ENCODE measurements around the gene LYPD8. TPM values are rescaled to one million over a fixed set of nuclear protein-coding genes. Genes with fewer than 3 reads are reported as not detected.

Gene LYPD8
- total RNA-seq, 2 donors from 2014 or later: not detected

GRCh38 chr1:248739572-248740205 lies 15.9 kb downstream of the LYPD8 start:
- no peak for ATAC-seq
- intact Hi-C loops (cut with DNase I): no loop called here
- 53 to 76% methylated on average over 14 to 16 of the region's 16 CpGs for WGBS, 2 donors
- H3K4me1 ChIP-seq: no peaks in the 10 kb centered on the region
- TF ChIP-seq CTCF (IDR thresholded peaks at IDR 0.05): no peak
- H3K27me3 ChIP-seq: no peaks in the 10 kb centered on the region
- H3K4me3 ChIP-seq: no peak overlapping the region
- no peak for DNase-seq
- H3K36me3 ChIP-seq (replicated peaks in 1 of 2; ENCODE audit: insufficient read depth in 1 of 2, low read depth in 2 of 2): no peaks in the 10 kb centered on the region
- no peak overlapping the region for H3K27ac ChIP-seq
- no peaks in the 10 kb centered on the region for H3K9me3 ChIP-seq

DNA sequence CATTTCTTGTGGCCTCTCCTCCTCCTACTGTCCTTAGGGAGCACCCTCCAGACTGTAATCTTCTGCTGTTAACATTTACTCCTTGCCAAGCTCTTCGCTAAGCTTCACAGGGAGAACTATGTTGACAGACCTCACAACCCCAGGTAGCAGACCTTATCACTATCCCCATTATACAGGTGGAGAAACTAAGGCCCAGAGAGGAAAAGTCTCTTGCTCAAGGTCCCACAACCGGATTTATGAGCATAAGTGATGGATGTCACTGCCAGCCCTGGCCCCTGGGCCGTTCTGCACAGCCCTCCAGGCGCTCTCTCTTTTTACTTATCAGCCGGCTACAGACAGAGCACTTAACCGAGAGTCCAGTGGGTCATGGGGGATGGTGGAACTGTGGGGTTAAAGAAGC lies 18.1 kb downstream of the LYPD8 start:
- ATAC-seq (no peak), DNase-seq (no peak)
- Histone ChIP-seq H3K36me3 (replicated peaks in 1 of 2; ENCODE audit: insufficient read depth in 1 of 2, low read depth in 2 of 2) (no peaks in the 10 kb centered on the region), H3K9me3 (no peaks in the 10 kb centered on the region), H3K4me3 (no peak overlapping the region), H3K27ac (no peak overlapping the region), H3K4me1 (no peaks in the 10 kb centered on the region), H3K27me3 (no peaks in the 10 kb centered on the region)
- 68 to 78% methylated on average over 6 of the region's 6 CpGs for WGBS, 2 donors
- intact Hi-C loops (cut with DNase I): no loop called here
- TF ChIP-seq POLR2A (IDR thresholded peaks at IDR 0.05) (no peak), CTCF (IDR thresholded peaks at IDR 0.05) (no peak)

DNA sequence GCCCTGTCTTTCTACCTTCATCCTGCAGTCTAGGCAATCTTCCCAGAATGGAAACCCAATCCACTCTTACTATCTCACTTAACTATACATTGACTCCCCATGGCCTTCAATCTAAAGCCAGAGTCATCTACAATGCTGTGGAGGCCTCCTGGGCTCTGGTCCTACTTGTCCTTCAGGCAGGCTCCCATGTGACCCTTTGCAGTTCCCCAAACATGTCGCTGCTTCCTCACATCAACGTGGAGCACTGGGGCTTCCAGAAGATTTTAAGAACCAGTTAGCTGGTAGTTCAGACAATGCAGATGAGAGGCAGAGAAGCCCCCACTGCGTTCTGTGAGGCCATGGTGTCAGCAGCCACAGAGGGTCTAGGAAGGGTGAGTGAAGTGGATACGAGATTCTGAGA lies 18.6 kb downstream of the LYPD8 start:
- intact Hi-C loops (cut with DNase I): no loop called here
- Histone ChIP-seq H3K9me3 (no peaks in the 10 kb centered on the region), H3K36me3 (replicated peaks in 1 of 2; ENCODE audit: insufficient read depth in 1 of 2, low read depth in 2 of 2) (no peaks in the 10 kb centered on the region), H3K27me3 (no peaks in the 10 kb centered on the region), H3K4me3 (no peak overlapping the region), H3K27ac (no peak overlapping the region), H3K4me1 (no peaks in the 10 kb centered on the region)
- DNase-seq: no peak
- ATAC-seq: no peak
- 34 to 68% methylated on average over 4 of the region's 4 CpGs for WGBS, 2 donors
- TF ChIP-seq POLR2A (IDR thresholded peaks at IDR 0.05): no peak

GRCh38 chr1:248733566-248733965 lies 22.0 kb downstream of the LYPD8 start:
- intact Hi-C loops (cut with DNase I): no loop called here
- WGBS, 2 donors: 76 to 91% methylated on average over 5 of the region's 5 CpGs
- no peaks in the 10 kb centered on the region for H3K4me1 ChIP-seq
- no peaks in the 10 kb centered on the region for H3K36me3 ChIP-seq (replicated peaks in 1 of 2; ENCODE audit: insufficient read depth in 1 of 2, low read depth in 2 of 2)
- ATAC-seq: no peak
- no peaks in the 10 kb centered on the region for H3K27me3 ChIP-seq
- no peak for TF ChIP-seq CTCF (IDR thresholded peaks at IDR 0.05)
- no peak for TF ChIP-seq POLR2A (IDR thresholded peaks at IDR 0.05)
- DNase-seq: no peak
- no peaks in the 10 kb centered on the region for H3K9me3 ChIP-seq
- H3K27ac ChIP-seq: no peak overlapping the region
- no peak overlapping the region for H3K4me3 ChIP-seq

GRCh38 chr1:248730507-248731335 lies 24.8 kb downstream of the LYPD8 start:
- 65 to 73% methylated on average over 13 of the region's 13 CpGs for WGBS, 2 donors
- no peaks in the 10 kb centered on the region for H3K9me3 ChIP-seq
- TF ChIP-seq POLR2A (IDR thresholded peaks at IDR 0.05): no peak
- no peak for TF ChIP-seq CTCF (IDR thresholded peaks at IDR 0.05)
- no peak overlapping the region for H3K27ac ChIP-seq
- H3K4me1 ChIP-seq: no peaks in the 10 kb centered on the region
- DNase-seq: no peak
- H3K36me3 ChIP-seq (replicated peaks in 1 of 2; ENCODE audit: insufficient read depth in 1 of 2, low read depth in 2 of 2): no peaks in the 10 kb centered on the region
- H3K4me3 ChIP-seq: no peak overlapping the region
- intact Hi-C loops (cut with DNase I): no loop called here
- ATAC-seq: no peak
- no peaks in the 10 kb centered on the region for H3K27me3 ChIP-seq
